ENCODE data around the gene EYA4. TPM values are rescaled to one million over a fixed set of nuclear protein-coding genes. Genes with fewer than 3 reads are reported as not detected.

Gene EYA4
- total and polyA plus RNA-seq, 2 of the 4 experiments (the other 2 are of a cell fraction) = 5.7 to 11.1 TPM

DNA sequence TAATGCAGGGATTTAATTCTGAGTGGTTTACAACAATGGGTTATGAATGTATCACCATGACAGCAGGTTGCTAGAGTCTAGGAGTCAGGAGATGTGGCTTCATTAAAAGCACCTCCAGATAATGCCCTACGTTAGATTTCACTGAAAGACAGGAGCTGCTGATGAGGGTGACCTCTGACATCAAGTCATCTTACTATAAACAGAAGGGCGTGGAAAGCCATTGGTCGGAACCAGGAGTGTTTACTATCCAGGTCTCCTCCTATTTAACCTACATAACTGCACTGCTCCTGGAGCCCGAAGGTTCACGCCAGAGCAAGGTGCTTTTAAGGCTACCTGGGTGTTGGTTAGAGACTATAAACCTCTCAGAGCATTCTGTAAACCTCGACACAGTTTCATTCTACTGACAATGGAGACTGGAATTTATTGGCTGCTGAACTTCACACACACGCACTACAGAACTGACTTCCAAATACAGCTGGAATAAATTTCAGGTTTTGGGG, 128.7 kb downstream of the EYA4 start:
- CTCF ChIA-PET = no interaction called here
- peaks cover 3 to 4% of the 10 kb centered on the region in 2 experiments; a peak in 2 of 4 replicates for H3K79me1 ChIP-seq (ENCODE audit: low read depth in 1 of 2, low read length in 2 of 2)
- H4K20me1 ChIP-seq (ENCODE audit: insufficient read depth, low read length) = peaks cover 5% of the 10 kb centered on the region
- H2AK9ac ChIP-seq (replicated peaks; ENCODE audit: low read depth, low read length, poor library complexity) = no peak overlapping the region
- H3K18ac ChIP-seq (ENCODE audit: low read depth, low read length) = no peak overlapping the region
- BruUV-seq (replicated peaks) = no TSS peak
- H4K8ac ChIP-seq (ENCODE audit: low read depth in 2 of 2, low read length in 2 of 2) = no peak overlapping the region
- ATAC-seq (ENCODE audit: low read depth) = no peak
- in situ Hi-C loops (cut with MboI; ENCODE audit: low sequenced_read_pairs) = no loop called here
- H3K23ac ChIP-seq (ENCODE audit: low read depth, low read length) = no peak overlapping the region
- no peak overlapping the region for H3K27ac ChIP-seq (ENCODE audit: insufficient read depth, low read length)
- H2BK120ac ChIP-seq (ENCODE audit: low read depth, low read length) = no peak overlapping the region
- WGBS, 2 experiments (ENCODE audit: extremely low coverage in 2 of 2, insufficient read length in 1 of 2) = no CpG with 5 or more reads among the region's 7 CpGs
- DNase-seq = no peak
- TF ChIP-seq MAFK (IDR thresholded peaks at IDR 0.05; ENCODE audit: low read depth, low read length) = no peak
- no peak overlapping the region for H3K9ac ChIP-seq (ENCODE audit: low read depth, low read length)
- no peaks in the 10 kb centered on the region for H3K9me1 ChIP-seq (ENCODE audit: insufficient read depth, low read length)
- H2BK20ac ChIP-seq (ENCODE audit: low read depth, low read length) = no peak overlapping the region
- POLR2A ChIA-PET (ENCODE audit: unreplicated experiment) = no interaction called here
- intact Hi-C loops (cut with micrococcal nuclease) = no loop called here
- no peak overlapping the region for H2BK5ac ChIP-seq (ENCODE audit: low read depth, low read length, poor library complexity, severe bottlenecking)
- no peak overlapping the region for H3K4me3 ChIP-seq (ENCODE audit: insufficient read depth, low read depth, low read length)
- no peaks in the 10 kb centered on the region for H3K36me3 ChIP-seq (ENCODE audit: control insufficient read depth, insufficient read depth, low read length)
- H2AFZ ChIP-seq (replicated peaks; ENCODE audit: low read length, poor library complexity) = no peak overlapping the region
- no peak overlapping the region for H4K91ac ChIP-seq (ENCODE audit: insufficient read depth, low read depth, low read length)
- H3K4ac ChIP-seq (ENCODE audit: low read depth, low read length) = no peak overlapping the region
- H2BK15ac ChIP-seq (ENCODE audit: low read depth, low read length) = peak overlapping the region; percentile 28; the same call in 1 of the 3 replicates
- H2AK5ac ChIP-seq (ENCODE audit: low read depth, low read length) = no peak overlapping the region
- dilution Hi-C loops (cut with HindIII; ENCODE audit: low sequenced_read_pairs, unreplicated experiment) = no loop called here
- no peak overlapping the region for H3K4me2 ChIP-seq (ENCODE audit: low read depth, low read length)
- H4K5ac ChIP-seq (ENCODE audit: low read depth, low read length) = no peak overlapping the region
- H3K4me1 ChIP-seq (ENCODE audit: control insufficient read depth, insufficient read depth, low read length) = peaks cover 4% of the 10 kb centered on the region
- H3K27me3 ChIP-seq (ENCODE audit: control insufficient read depth, insufficient read depth, low read length) = no peaks in the 10 kb centered on the region
- no peaks in the 10 kb centered on the region for H3K9me3 ChIP-seq (ENCODE audit: control insufficient read depth, insufficient read depth, low read length)
- no peak overlapping the region for H3K56ac ChIP-seq (ENCODE audit: extremely low read depth, insufficient read depth, low read length)
- H3K14ac ChIP-seq (replicated peaks; ENCODE audit: low read depth, low read length) = 0 out of 2 replicates have a peak overlapping the region, but pooled peaks have one; percentile 6

Measured in IMR-90 (cell line).